Subcutaneous adipose tissue (tissue), 4 donors: ENCODE data around the gene SHROOM3. TPM values are rescaled to one million over a fixed set of nuclear protein-coding genes. Genes with fewer than 3 reads are reported as not detected.

Source experiments
- CTCF ChIP-seq: fragments of 450-650 bp; IDR thresholded peaks from one replicate; pipeline ENCODE4 v1.5.1; 2016; ENCODE audit warnings: low read depth, mild to moderate bottlenecking, control low read depth, antibody characterized with exemption, moderate library complexity
- total RNA-seq, 4 donors: library from RNA; depleted of rRNA; stranded (reverse); fragments of >200 nt; gene quantifications; one replicate each; pipeline ENCODE4 v1.1.0, GENCODE V29; 2016

The SHROOM3 gene
- total RNA-seq, 4 donors from 2014 or later: 0.22 to 0.38 (median 0.33) TPM; not detected in 1

- no peak for TF ChIP-seq CTCF
Observed at GRCh38 chr4:76527666-76528065, 92.6 kb downstream of the SHROOM3 start.

GRCh38 chr4:76531597-76531996 is 96.6 kb downstream of the SHROOM3 start:
- no peak for TF ChIP-seq CTCF

GRCh38 chr4:76532805-76533204 is 97.8 kb downstream of the SHROOM3 start:
- TF ChIP-seq CTCF: no peak

GRCh38 chr4:76533314-76533713 is 98.3 kb downstream of the SHROOM3 start:
- no peak for TF ChIP-seq CTCF

- TF ChIP-seq CTCF: no peak
Observed at GRCh38 chr4:76535603-76536372, 100.8 kb downstream of the SHROOM3 start.

- TF ChIP-seq CTCF: no peak
Observed at GRCh38 chr4:76536373-76536689, 101.3 kb downstream of the SHROOM3 start.

- no peak for TF ChIP-seq CTCF
Observed at GRCh38 chr4:76538296-76538695, 103.3 kb downstream of the SHROOM3 start.
